Sigmoid colon (tissue), 7 donors: ENCODE measurements around the gene MYL3. TPM values are rescaled to one million over a fixed set of nuclear protein-coding genes. Genes with fewer than 3 reads are reported as not detected.

Source experiments
- DNase-seq: peaks from one replicate; pipeline ENCODE4 v3.0.0-alpha.2; 2019
- H3K27ac ChIP-seq, 4 donors: fragments of 200-600 bp; sonication (generic); one replicate each; pipeline ENCODE4 v1.5.1; 2016 to 2019; ENCODE audit warnings: mild to moderate bottlenecking in 1 of 4
- H3K27me3 ChIP-seq, 3 donors: fragments of 200-600 bp; sonication (generic); one replicate each; pipeline ENCODE4 v1.5.1; 2019; ENCODE audit warnings: mild to moderate bottlenecking in 1 of 3
- H3K36me3 ChIP-seq, 4 donors: fragments of 200-600 bp; sonication (generic); one replicate each; pipeline ENCODE4 v1.5.1; 2016 to 2019
- H3K4me1 ChIP-seq, 4 donors: fragments of 200-600 bp; sonication (generic); one replicate each; pipeline ENCODE4 v1.5.1; 2017 to 2019
- H3K4me3 ChIP-seq, 4 donors: fragments of 200-600 bp; sonication (generic); one replicate each; pipeline ENCODE4 v1.5.1; 2017 to 2019; ENCODE audit warnings: mild to moderate bottlenecking in 2 of 4, moderate library complexity in 1 of 4
- H3K9me3 ChIP-seq, 4 donors: fragments of 200-600 bp in 3 of 4; sonication (generic) in 3 of 4; one replicate each; pipeline versions ENCODE4 v1.5.1 to v1.6.1; 2013 to 2019
- CTCF ChIP-seq, 4 experiments: fragments of 450-650 bp in 3 of 4; fragments of 200-600 bp in 1 of 4; IDR thresholded peaks; one replicate each; pipeline ENCODE4 v1.5.1; 2016 to 2019; ENCODE audit warnings: antibody characterized with exemption in 4 of 4, mild to moderate bottlenecking in 3 of 4, moderate library complexity in 2 of 4
- EP300 ChIP-seq, 4 donors: sonication (generic); formaldehyde crosslinking; IDR thresholded peaks; one replicate each; pipeline ENCODE4 v1.6.1; 2017; ENCODE audit warnings: antibody characterized with exemption in 4 of 4
- POLR2A ChIP-seq, 2 donors: fragments of 450-650 bp; IDR thresholded peaks; one replicate each; pipeline ENCODE4 v1.6.1; 2016; ENCODE audit warnings: antibody characterized with exemption in 2 of 2, mild to moderate bottlenecking in 2 of 2, moderate library complexity in 2 of 2
- POLR2AphosphoS5 ChIP-seq, 4 donors: sonication (generic); formaldehyde crosslinking; IDR thresholded peaks; one replicate each; pipeline ENCODE4 v1.6.1; 2017; ENCODE audit warnings: antibody characterized with exemption in 4 of 4
- WGBS, 2 donors: extraction: QIAGEN DNeasy Blood & Tissue Kit; methylation state at CpG; one replicate each; pipeline ENCODE4 v1.1.7; 2013; 5-methylcytosine and 5-hydroxymethylcytosine counted together
- intact Hi-C: fragments of 100-400 bp; cut with DNase I; formaldehyde crosslinking; loops from one replicate; pipeline ENCODE4 v1.15.1; 2023
- polyA plus RNA-seq, 3 donors: library from polyadenylated mRNA; stranded (reverse); fragments of 200-250 nt; gene quantifications; one replicate each; pipeline ENCODE4 v1.2.3, GENCODE V29; 2013
- total RNA-seq, 4 donors: library from RNA; depleted of rRNA; stranded (reverse); fragments of >200 nt; gene quantifications; one replicate each; pipeline ENCODE4 v1.1.0, GENCODE V29; 2016
- donor health status: healthy with polysubstance abuse.
- donor health status: Bipolar disorder and iron deficiency.
- donor health status: healthy.

MYL3 gene
- total and polyA plus RNA-seq, 7 donors: 1.5 to 11.8 (median 3.9) TPM

- WGBS, 2 donors: 31 to 41% methylated on average over 15 of the region's 15 CpGs
- intact Hi-C loops: loop anchor here (1.0 kb wide), 2 partner anchors 28 to 42 kb away; no protein-coding TSS in a partner anchor
- TF ChIP-seq CTCF (IDR thresholded peaks at IDR 0.05) (peak; percentile 85 to 91 (median 89)), POLR2AphosphoS5 (IDR thresholded peaks at IDR 0.05) (no peak)
- peak; percentile 92 for DNase-seq
- H3K36me3 ChIP-seq: no peaks in the 10 kb centered on the region
- H3K4me1 ChIP-seq: peaks cover 0 to 27% (median 22%) of the 10 kb centered on the region in 4 donors
- no peaks in the 10 kb centered on the region for H3K27me3 ChIP-seq
- H3K4me3 ChIP-seq: no peak overlapping the region
- H3K9me3 ChIP-seq: no peaks in the 10 kb centered on the region
- H3K27ac ChIP-seq: peak overlapping the region; percentile 60 to 69 (median 64)
These were observed 3.7 kb upstream of the MYL3 start for GRCh38 chr3:46866720-46867549.

GRCh38 chr3:46866032-46866595 is 2.9 kb upstream of the MYL3 start:
- H3K9me3 ChIP-seq: no peaks in the 10 kb centered on the region
- no peaks in the 10 kb centered on the region for H3K36me3 ChIP-seq
- 80 to 89% methylated on average over 11 of the region's 11 CpGs for WGBS, 2 donors
- no peak overlapping the region for H3K27ac ChIP-seq
- TF ChIP-seq CTCF (IDR thresholded peaks at IDR 0.05) (no peak), POLR2A (IDR thresholded peaks at IDR 0.05) (no peak), POLR2AphosphoS5 (IDR thresholded peaks at IDR 0.05) (no peak), EP300 (IDR thresholded peaks at IDR 0.05) (no peak)
- no peaks in the 10 kb centered on the region for H3K27me3 ChIP-seq
- intact Hi-C loops: loop anchor here (1.0 kb wide), 2 partner anchors 29 to 43 kb away; no protein-coding TSS in a partner anchor
- peaks cover 0 to 27% (median 22%) of the 10 kb centered on the region in 4 donors for H3K4me1 ChIP-seq
- no peak overlapping the region for H3K4me3 ChIP-seq
- no peak for DNase-seq

GRCh38 chr3:46865546-46865945 is 2.3 kb upstream of the MYL3 start:
- Histone ChIP-seq H3K27me3 (no peaks in the 10 kb centered on the region), H3K4me1 (peaks cover 0 to 27% (median 22%) of the 10 kb centered on the region in 4 donors), H3K4me3 (no peak overlapping the region), H3K9me3 (no peaks in the 10 kb centered on the region), H3K27ac (no peak overlapping the region), H3K36me3 (no peaks in the 10 kb centered on the region)
- 58 to 61% methylated on average over 2 of the region's 2 CpGs for WGBS, 2 donors
- intact Hi-C loops: no loop called here
- TF ChIP-seq POLR2A (IDR thresholded peaks at IDR 0.05) (no peak), CTCF (IDR thresholded peaks at IDR 0.05) (no peak), POLR2AphosphoS5 (IDR thresholded peaks at IDR 0.05) (no peak), EP300 (IDR thresholded peaks at IDR 0.05) (no peak)
- no peak for DNase-seq

GRCh38 chr3:46865031-46865507 is 1.8 kb upstream of the MYL3 start:
- H3K4me1 ChIP-seq: peaks cover 0 to 27% (median 22%) of the 10 kb centered on the region in 4 donors
- H3K27me3 ChIP-seq: no peaks in the 10 kb centered on the region
- DNase-seq: peak; percentile 62
- WGBS, 2 donors: 69 to 72% methylated on average over 12 of the region's 12 CpGs
- H3K4me3 ChIP-seq: no peak overlapping the region
- TF ChIP-seq CTCF (IDR thresholded peaks at IDR 0.05) (no peak), EP300 (IDR thresholded peaks at IDR 0.05) (no peak), POLR2AphosphoS5 (IDR thresholded peaks at IDR 0.05) (no peak), POLR2A (IDR thresholded peaks at IDR 0.05) (no peak)
- H3K27ac ChIP-seq: no peak overlapping the region
- no peaks in the 10 kb centered on the region for H3K36me3 ChIP-seq
- H3K9me3 ChIP-seq: no peaks in the 10 kb centered on the region
- intact Hi-C loops: no loop called here
